WI38 (cell line): ENCODE measurements around the gene FAM193A.
"Not testable (repeated sequence)": the region's sequence is repeated elsewhere in the genome, so short reads cannot be mapped to it uniquely, and the experiment has no call there.

Experiments used
- H3K4me3 ChIP-seq: 2 replicates; pipeline ENCODE4 v1.5.1; 2011; ENCODE audit warnings: low read depth, mild to moderate bottlenecking, control low read depth, low read length
- TF ChIP-seq, protein P1 (sequence below): IDR thresholded peaks from 2 replicates; pipeline ENCODE4 v1.5.1; 2012; ENCODE audit warnings: low read depth, mild to moderate bottlenecking, control low read depth, low read length

FAM193A gene

DNA sequence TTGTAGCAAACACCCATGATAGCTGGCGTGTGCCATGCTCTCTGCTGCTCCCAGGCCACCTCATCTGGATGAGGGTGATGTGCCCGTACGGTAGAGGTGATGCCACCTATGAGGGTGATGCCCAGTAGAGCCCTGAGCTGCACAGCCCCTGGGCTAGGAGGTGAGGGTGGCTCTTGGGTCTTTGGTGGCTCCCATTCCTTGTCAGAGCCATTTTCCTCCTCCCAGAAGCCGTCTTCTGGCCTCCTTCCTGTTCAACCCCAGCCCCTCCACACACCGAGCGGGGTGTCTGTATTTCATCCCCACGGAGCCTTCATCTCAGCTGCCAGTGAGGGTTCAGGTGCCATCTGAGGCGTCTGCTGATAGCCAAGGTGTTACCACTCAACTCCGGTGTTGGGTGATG is 231.7 kb downstream of the FAM193A start:
- H3K4me3 ChIP-seq, result no peak overlapping the region
- TF ChIP-seq, protein P1, sequence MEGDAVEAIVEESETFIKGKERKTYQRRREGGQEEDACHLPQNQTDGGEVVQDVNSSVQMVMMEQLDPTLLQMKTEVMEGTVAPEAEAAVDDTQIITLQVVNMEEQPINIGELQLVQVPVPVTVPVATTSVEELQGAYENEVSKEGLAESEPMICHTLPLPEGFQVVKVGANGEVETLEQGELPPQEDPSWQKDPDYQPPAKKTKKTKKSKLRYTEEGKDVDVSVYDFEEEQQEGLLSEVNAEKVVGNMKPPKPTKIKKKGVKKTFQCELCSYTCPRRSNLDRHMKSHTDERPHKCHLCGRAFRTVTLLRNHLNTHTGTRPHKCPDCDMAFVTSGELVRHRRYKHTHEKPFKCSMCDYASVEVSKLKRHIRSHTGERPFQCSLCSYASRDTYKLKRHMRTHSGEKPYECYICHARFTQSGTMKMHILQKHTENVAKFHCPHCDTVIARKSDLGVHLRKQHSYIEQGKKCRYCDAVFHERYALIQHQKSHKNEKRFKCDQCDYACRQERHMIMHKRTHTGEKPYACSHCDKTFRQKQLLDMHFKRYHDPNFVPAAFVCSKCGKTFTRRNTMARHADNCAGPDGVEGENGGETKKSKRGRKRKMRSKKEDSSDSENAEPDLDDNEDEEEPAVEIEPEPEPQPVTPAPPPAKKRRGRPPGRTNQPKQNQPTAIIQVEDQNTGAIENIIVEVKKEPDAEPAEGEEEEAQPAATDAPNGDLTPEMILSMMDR, result no peak

DNA sequence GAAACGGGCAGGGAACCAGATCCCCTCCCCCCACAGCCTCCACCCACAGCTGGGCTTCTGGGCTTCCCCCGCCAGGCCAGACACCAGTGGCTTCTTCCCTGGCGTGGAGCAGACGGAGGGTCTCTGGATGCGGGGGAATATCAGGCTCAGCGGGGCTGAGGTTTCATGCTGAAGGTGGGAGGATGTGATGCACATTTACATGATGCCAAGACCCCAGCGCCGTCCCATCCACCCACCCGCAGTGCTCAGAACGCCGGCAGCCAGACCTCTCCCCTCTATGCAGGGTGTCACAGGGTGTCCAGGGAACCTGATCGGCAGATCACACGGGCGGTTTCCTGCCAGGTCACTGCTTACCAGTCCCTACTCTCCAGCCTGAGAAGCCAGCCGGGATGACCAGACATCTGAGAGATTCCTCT is 232.5 kb downstream of the FAM193A start:
- no peak overlapping the region for H3K4me3 ChIP-seq
- TF ChIP-seq, protein P1, result no peak

DNA sequence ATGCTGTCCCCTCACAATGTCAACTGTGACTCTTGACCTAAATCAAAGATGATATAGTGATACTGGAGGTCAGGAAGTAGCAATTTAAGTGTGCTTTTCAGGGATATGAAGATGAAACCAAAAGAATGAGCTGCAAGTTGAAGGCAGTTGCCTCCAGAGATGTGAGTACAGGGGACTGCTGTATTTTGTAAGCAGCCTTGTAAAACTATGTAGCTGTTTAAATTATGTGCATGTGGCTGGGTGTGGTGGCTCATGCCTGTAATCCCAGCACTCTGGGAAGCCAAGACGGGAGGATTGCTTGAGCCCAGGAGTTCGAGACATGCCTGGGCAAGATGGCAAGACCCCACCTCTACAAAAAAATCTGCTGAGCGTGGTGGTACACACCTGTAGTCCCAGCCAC is 234.8 kb downstream of the FAM193A start:
- no peak overlapping the region for H3K4me3 ChIP-seq
- TF ChIP-seq, protein P1, result no peak

DNA sequence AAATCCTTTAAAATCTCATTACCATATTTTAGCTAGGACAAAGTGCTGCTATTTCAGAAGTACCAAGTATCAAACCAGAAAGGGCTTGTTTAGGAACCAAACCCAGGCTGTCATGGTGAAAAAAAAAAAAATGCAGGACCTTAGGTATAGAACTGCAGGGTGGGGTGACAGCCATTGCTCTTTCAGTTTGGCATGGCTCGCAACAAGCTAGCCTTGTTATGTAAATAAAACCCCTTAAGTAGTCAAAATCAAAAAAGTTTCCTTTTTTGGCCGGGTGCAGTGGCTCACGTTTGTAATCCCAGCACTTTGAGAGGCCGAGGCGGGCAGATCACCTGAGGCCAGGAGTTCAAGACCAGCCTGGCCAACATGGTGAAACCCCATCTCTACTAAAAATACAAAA is 244.2 kb downstream of the FAM193A start:
- H3K4me3 ChIP-seq, result not testable (repeated sequence)

DNA sequence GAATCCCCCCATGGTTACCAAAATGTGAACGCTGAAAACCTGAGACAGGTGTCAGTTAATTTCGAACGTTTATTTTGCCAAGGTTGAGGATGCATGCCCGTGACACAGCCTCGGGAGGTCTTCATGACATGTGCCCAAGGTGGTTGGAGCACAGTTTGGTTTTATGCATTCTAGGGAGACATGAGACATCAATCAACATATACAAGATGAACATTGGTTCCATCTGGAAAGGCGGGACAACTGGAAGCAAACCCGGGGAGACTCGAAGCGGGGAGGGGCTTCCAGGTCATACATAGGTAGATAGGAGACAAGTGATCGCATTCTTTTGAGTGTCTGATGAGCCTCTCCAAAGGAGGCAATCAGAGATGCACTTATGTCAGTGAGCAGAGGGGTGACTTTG is 245.5 kb downstream of the FAM193A start:
- TF ChIP-seq, protein P1, result no peak
- no peak overlapping the region for H3K4me3 ChIP-seq
